NCI-H345 (cell line): ENCODE results near the gene ENO3.
A peak's percentile ranks its signal among the peaks of the same experiment; 100 is the strongest.

Experiments used
- DNase-seq: peaks from one replicate; lab custom pipeline; 2025; lab: John Stamatoyannopoulos, UW

Gene ENO3

GRCh38 chr17:4950075-4950745, 709 bp upstream of the ENO3 start:
- peak; percentile 22 for DNase-seq

DNA sequence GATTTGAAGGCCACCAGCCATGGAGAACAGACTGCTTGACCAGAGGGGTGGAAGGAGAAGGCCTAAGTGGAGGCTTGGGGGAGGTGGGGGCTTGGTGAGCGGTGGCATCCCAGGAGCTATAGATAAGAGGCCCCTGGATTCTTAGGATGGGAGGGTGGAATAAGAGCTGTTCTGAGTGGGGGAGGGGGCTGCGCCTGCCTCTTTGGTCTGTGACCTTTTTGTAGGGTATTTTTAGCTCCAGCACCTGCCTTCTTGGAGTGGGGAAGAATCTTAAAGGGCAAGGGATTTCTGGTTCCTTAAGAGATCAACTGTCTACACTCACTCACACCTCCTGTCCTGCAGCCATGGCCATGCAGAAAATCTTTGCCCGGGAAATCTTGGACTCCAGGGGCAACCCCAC, 567 bp downstream of the ENO3 start:
- DNase-seq: no peak

- no peak for DNase-seq
Observed at GRCh38 chr17:4953451-4953961, 2.6 kb downstream of the ENO3 start.

DNA sequence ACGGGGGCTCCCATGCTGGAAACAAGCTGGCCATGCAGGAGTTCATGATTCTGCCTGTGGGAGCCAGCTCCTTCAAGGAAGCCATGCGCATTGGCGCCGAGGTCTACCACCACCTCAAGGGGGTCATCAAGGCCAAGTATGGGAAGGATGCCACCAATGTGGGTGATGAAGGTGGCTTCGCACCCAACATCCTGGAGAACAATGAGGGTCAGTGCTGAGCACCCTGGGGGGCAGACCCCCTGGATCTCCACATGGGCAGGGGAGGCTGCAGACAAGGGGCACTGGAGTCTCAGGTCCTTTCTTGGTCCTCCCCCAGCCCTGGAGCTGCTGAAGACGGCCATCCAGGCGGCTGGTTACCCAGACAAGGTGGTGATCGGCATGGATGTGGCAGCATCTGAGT, 4.2 kb downstream of the ENO3 start:
- DNase-seq: no peak

GRCh38 chr17:4956493-4957061, 5.7 kb downstream of the ENO3 start:
- DNase-seq: no peak

- no peak for DNase-seq
Observed at GRCh38 chr17:4958102-4958501, 7.2 kb downstream of the ENO3 start.

GRCh38 chr17:4959261-4959965, 8.5 kb downstream of the ENO3 start:
- no peak for DNase-seq

DNA sequence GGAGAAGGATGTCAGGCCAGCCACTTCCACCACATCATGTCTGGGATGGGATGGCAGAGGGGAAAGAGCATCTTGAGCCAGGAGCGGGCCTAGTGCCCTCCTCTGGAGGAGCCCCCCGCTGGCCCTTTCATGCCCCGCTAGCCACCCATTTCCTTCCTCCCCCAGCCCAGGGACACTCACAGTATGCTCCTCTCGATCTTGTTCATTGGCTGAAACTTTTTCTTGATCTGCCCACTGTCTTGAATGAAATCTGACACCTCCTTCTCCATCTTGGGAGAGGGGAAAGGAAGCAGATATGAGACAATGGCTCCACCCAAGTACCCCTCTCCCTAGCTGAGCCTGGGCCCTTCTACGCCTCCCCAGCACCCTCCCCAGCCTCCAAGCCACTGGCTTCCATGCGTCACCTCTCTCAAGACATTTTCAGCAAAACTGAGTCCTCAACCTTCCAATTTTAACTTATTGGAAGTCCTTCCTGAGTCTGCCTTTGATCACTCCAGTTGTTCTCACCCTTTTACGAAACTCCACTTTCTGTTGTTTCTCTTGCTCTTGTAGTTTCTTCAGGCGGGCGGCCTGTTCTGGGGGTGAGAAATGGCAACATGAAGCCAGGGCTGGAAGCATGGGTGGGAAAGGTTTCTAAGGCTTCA, 9.5 kb downstream of the ENO3 start:
- no peak for DNase-seq

DNA sequence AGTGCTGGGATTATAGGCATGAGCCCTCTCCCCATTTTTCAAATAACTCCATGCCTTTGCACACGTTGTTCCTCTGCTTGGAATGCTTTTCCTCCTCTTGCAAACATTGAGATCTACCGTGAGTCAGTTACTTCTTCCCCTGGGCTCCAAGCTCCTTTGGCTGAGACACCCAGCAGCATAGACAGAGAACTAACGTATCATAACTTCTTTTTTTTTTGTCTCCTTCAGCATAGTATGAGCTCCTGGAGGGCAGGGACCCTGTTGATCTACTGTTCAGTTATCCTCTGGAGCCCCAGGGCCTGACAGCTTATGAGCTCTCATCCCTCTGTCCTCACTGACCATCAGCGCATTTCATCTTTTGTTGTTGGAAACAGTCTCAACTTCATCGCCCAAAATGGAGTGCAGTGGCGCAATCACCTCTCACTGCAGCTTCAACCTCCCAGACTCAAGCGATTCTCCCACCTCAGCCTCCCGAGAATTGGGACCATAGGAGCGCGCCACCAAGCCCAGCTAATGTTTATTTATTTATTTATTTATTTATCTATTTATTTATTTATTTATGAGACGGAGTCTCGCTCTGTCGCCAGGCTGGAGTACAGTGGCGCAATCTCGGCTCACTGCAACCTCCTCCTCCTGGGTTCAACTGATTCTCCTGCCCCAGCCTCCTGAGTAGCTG, 14.5 kb downstream of the ENO3 start:
- no peak for DNase-seq

GRCh38 chr17:4966844-4967538, 16.1 kb downstream of the ENO3 start:
- DNase-seq: peak; percentile 97

- peak; percentile 89 for DNase-seq
Observed at GRCh38 chr17:4967539-4968485, 16.9 kb downstream of the ENO3 start, which contains the start of gene SPAG7. TSS of gene SPAG7 (minus strand) at chr17:4967817. CDS start at chr17:4967804, 13 bp downstream.

DNA sequence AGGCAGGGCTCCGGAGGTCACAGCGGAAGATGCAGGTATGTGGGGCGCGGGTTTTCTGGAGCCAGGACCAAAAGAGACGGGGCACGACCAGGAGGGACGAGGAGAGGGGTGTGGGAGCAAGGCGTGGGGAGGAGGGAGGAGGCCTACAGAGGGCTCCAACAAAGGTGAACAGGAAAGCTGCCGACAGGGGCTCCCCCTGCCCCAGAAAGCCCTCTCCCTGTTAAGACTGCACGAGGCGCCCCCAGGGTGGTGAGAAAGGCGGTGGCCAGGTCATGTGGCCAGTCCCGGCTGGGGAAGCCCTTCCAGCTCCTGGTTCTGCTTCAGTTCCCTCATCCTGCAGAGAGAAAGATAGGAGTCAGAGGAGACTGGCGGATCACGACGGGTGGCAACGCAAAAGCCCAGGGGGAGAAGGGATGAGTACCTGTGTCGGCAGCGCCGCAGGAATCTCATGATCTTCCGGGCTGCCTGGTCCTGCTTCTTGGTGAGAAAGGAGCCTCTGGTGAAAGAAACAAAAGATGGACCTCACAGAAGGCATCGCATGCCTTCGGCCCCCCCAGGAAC, 17.6 kb downstream of the ENO3 start:
- no peak for DNase-seq

- DNase-seq: no peak
Observed at GRCh38 chr17:4969047-4969550, 18.2 kb downstream of the ENO3 start.

DNA sequence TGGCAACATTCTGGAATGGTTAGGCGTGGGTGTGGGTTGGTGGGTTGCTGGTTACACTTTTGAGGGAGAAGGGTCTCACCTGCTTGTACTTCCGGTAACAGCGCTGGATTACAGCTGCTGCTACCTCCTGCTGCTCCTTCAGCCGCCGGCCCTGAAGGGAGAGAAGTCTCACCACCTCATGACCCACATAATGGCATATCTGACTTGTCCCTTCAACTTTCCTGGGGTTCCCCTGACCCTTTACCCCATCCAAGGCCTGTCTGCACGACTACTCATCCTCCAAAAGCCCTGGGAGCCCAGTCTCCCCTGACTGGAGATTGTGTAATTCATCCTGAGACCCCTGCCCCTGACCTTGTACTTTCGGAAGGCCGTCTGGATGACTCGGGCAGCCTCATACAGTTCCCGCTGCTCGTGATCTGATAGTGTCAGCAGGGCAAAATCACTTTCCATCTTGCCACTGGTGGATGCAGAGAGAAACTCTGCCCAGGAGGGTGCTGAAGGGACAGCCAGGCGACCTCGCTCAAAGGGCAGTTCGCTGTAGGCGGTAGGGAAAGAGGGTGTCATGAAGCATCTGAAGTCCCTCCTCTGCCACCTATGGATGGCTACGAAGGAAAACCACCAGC, 18.7 kb downstream of the ENO3 start:
- DNase-seq: no peak

DNA sequence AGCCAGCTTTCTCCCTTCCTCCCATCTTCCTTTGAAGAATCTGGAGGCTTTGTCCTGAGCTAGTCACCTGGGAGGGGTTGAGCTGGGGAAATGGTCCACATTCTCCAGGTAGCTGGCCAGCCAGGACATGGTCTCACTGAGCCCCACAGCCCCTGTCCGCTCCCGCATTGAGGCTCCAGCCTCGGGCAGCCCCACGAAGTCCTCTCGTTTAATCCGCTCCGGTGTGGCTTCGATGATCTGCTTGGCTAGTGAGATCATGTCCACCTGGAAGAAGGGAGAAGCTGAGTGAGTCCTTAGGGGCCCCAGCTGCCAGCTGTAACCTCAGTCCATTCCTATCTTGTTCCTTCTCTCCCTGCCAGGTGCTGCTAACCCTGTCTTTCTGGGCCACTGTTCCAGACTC, 19.4 kb downstream of the ENO3 start:
- no peak for DNase-seq

- DNase-seq: no peak
Observed at GRCh38 chr17:4971826-4972225, 20.9 kb downstream of the ENO3 start.

DNA sequence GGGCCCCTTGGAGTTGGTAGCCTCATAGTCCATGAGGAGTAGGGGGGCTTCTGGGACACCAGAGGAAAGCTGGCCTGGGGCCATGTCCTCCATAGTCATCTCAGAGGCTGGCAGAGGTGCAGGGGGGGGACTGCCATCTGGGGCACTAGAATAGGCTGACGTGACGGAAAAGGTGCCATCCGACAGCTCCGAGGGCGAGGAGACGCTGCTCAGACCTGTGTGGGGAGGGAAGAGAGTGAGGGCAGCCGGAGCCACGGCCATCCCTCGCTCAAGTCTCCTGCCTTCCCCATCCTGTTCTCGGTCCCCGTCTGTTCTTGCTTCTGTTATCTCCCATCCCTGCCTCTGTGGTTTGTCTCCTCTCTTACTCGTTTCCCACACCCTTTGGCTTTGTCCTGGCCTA, 21.4 kb downstream of the ENO3 start:
- DNase-seq: no peak

DNA sequence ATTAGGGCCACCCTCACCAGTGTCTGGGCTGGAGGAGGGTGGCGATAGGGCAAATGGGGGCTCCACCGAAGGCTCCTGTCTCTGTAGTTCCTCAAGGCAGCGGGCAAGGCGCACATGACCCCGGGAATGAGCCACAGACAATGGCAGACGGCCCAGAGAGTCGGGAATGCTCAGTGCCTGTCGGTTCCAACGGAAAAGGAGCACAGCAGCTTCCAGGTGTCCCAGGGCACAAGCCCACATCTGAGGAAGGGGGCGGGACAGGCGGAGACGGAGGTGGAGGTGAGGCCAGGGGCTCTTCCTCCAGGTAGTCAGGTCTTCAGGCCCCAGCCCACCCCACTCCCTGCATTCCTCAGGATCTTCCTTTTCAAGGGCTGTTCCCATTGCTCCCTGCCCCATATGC, 21.8 kb downstream of the ENO3 start:
- DNase-seq: no peak
